ENCODE results near the gene WIPF2. TPM values are rescaled to one million over a fixed set of nuclear protein-coding genes. Genes with fewer than 3 reads are reported as not detected.

WIPF2 gene
- total RNA-seq, 2 donors from 2014 or later: 22.5 to 25.3 TPM

DNA sequence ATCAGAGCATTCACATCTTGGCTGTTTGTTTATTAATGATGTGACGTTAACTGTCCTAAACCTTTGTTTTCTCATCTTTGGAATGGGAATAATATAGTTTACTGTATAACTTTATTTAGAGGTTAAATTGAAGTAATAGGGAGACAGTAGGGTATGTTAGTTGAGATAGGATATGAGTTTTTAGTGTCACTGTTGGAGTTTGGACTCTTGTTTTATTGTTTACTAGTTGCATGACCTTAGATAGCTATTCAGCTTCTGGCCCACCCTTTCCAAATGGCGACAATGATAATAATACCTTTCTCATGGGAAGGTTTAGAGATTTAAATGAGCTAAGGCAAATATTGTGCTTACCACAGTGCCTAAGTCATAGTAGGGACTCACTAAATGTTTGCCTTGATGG is 40.4 kb downstream of the WIPF2 start:
- H3K9me3 Mint-ChIP-seq: no peaks in the 10 kb centered on the region
- Histone ChIP-seq H3K9me3 (ENCODE audit: control insufficient read depth, low read length) (no peaks in the 10 kb centered on the region), H3K4me1 (ENCODE audit: control insufficient read depth, insufficient read depth, low read length) (no peaks in the 10 kb centered on the region), H3K9ac (ENCODE audit: extremely low read depth, low read length, poor library complexity, severe bottlenecking) (no peak overlapping the region), H3K36me3 (ENCODE audit: control insufficient read depth, insufficient read depth, low read length) (peaks cover 56% of the 10 kb centered on the region), H3K27me3 (ENCODE audit: control insufficient read depth, insufficient read depth, low read length, poor library complexity, severe bottlenecking) (no peaks in the 10 kb centered on the region), H3K27ac (ENCODE audit: low read depth, low read length) (no peak overlapping the region), H3K4me3 (ENCODE audit: low read length) (no peak overlapping the region)
- WGBS, 2 experiments (ENCODE audit: insufficient coverage in 1 of 2, insufficient read length in 1 of 2): 94 to 96% methylated on average over 2 of the region's 2 CpGs
- H3K27ac Mint-ChIP-seq: no peak overlapping the region
- no peak for DNase-seq
- H3K4me3 Mint-ChIP-seq: no peak overlapping the region
- H3K27me3 Mint-ChIP-seq (ENCODE audit: insufficient read depth): no peaks in the 10 kb centered on the region
- TF ChIP-seq, protein P1, sequence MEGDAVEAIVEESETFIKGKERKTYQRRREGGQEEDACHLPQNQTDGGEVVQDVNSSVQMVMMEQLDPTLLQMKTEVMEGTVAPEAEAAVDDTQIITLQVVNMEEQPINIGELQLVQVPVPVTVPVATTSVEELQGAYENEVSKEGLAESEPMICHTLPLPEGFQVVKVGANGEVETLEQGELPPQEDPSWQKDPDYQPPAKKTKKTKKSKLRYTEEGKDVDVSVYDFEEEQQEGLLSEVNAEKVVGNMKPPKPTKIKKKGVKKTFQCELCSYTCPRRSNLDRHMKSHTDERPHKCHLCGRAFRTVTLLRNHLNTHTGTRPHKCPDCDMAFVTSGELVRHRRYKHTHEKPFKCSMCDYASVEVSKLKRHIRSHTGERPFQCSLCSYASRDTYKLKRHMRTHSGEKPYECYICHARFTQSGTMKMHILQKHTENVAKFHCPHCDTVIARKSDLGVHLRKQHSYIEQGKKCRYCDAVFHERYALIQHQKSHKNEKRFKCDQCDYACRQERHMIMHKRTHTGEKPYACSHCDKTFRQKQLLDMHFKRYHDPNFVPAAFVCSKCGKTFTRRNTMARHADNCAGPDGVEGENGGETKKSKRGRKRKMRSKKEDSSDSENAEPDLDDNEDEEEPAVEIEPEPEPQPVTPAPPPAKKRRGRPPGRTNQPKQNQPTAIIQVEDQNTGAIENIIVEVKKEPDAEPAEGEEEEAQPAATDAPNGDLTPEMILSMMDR (conservative IDR thresholded peaks at IDR 0.05): no peak
- no peaks in the 10 kb centered on the region for H3K4me1 Mint-ChIP-seq
- H3K36me3 Mint-ChIP-seq (ENCODE audit: low read depth): peaks cover 62% of the 10 kb centered on the region

DNA sequence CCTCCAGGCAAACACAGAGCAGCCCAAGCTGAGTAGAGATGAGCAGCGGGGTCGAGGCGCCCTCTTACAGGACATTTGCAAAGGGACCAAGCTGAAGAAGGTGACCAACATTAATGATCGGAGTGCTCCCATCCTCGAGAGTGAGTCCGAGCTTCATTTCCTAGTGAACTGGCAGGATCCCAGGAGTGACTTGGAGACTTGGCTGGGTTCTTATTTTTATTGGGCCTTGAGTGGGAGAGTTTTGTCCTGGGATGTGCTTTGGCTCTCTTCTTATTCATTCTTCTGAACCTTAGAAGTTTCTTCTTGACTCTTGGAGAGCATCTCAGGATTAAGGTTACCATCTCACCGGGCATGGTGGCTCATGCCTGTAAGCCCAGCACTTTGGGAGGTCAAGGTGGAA is 41.4 kb downstream of the WIPF2 start:
- Histone ChIP-seq H3K9me3 (ENCODE audit: control insufficient read depth, low read length) (no peaks in the 10 kb centered on the region), H3K4me1 (ENCODE audit: control insufficient read depth, insufficient read depth, low read length) (no peaks in the 10 kb centered on the region), H3K27ac (ENCODE audit: low read depth, low read length) (no peak overlapping the region), H3K27me3 (ENCODE audit: control insufficient read depth, insufficient read depth, low read length, poor library complexity, severe bottlenecking) (no peaks in the 10 kb centered on the region), H3K4me3 (ENCODE audit: low read length) (no peak overlapping the region), H3K36me3 (ENCODE audit: control insufficient read depth, insufficient read depth, low read length) (peaks cover 58% of the 10 kb centered on the region), H3K9ac (ENCODE audit: extremely low read depth, low read length, poor library complexity, severe bottlenecking) (no peak overlapping the region)
- WGBS, 2 experiments (ENCODE audit: insufficient coverage in 1 of 2, insufficient read length in 1 of 2): 98 to 99% methylated on average over 7 of the region's 7 CpGs
- Mint-ChIP-seq H3K4me3 (no peak overlapping the region), H3K27ac (no peak overlapping the region), H3K9me3 (no peaks in the 10 kb centered on the region), H3K4me1 (peaks cover 4% of the 10 kb centered on the region), H3K27me3 (ENCODE audit: insufficient read depth) (no peaks in the 10 kb centered on the region), H3K36me3 (ENCODE audit: low read depth) (peaks cover 60% of the 10 kb centered on the region)
- TF ChIP-seq, protein P1 (conservative IDR thresholded peaks at IDR 0.05): no peak
- DNase-seq: no peak

DNA sequence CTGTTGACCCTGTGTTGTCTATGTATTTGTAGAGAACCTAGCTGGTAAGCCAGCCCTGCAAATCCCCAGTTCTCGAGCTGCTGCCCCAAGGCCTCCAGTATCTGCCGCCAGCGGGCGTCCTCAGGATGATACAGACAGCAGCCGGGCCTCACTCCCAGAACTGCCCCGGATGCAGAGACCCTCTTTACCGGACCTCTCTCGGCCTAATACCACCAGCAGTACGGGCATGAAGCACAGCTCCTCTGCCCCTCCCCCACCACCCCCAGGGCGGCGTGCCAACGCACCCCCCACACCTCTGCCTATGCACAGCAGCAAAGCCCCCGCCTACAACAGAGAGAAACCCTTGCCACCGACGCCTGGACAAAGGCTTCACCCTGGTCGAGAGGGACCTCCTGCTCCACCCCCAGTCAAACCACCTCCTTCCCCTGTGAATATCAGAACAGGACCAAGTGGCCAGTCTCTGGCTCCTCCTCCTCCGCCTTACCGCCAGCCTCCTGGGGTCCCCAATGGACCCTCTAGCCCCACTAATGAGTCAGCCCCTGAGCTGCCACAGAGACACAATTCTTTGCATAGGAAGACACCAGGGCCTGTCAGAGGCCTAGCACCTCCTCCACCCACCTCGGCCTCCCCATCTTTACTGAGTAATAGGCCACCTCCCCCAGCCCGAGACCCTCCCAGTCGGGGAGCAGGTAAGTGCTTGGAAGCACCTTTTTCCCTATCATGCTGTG is 45.5 kb downstream of the WIPF2 start:
- Histone ChIP-seq H3K9me3 (ENCODE audit: control insufficient read depth, low read length) (no peaks in the 10 kb centered on the region), H3K9ac (ENCODE audit: extremely low read depth, low read length, poor library complexity, severe bottlenecking) (no peak overlapping the region), H3K27me3 (ENCODE audit: control insufficient read depth, insufficient read depth, low read length, poor library complexity, severe bottlenecking) (no peaks in the 10 kb centered on the region), H3K4me3 (ENCODE audit: low read length) (no peak overlapping the region), H3K36me3 (ENCODE audit: control insufficient read depth, insufficient read depth, low read length) (peaks cover 45% of the 10 kb centered on the region), H3K4me1 (ENCODE audit: control insufficient read depth, insufficient read depth, low read length) (no peaks in the 10 kb centered on the region), H3K27ac (ENCODE audit: low read depth, low read length) (no peak overlapping the region)
- 84 to 85% methylated on average over 6 to 20 of the region's 21 CpGs for WGBS, 2 experiments (ENCODE audit: insufficient coverage in 1 of 2, insufficient read length in 1 of 2)
- Mint-ChIP-seq H3K4me1 (peaks cover 4% of the 10 kb centered on the region), H3K9me3 (no peaks in the 10 kb centered on the region), H3K27ac (peak overlapping the region; percentile 69), H3K4me3 (no peak overlapping the region), H3K27me3 (ENCODE audit: insufficient read depth) (no peaks in the 10 kb centered on the region), H3K36me3 (ENCODE audit: low read depth) (peaks cover 36% of the 10 kb centered on the region)
- DNase-seq: peak; percentile 74
- TF ChIP-seq, protein P1 (conservative IDR thresholded peaks at IDR 0.05): no peak
